ENCODE measurements around the gene PSORS1C1. TPM values are rescaled to one million over a fixed set of nuclear protein-coding genes. Genes with fewer than 3 reads are reported as not detected.
"Not testable (repeated sequence)": the region's sequence is repeated elsewhere in the genome, so short reads cannot be mapped to it uniquely, and the experiment has no call there.

PSORS1C1 gene
- polyA plus RNA-seq, 1 donor from 2014 or later = not detected

- not testable (repeated sequence) for H3K4me3 ChIP-seq (ENCODE audit: low read length); H3K9me2 ChIP-seq (ENCODE audit: insufficient read depth, low read length); H2AFZ ChIP-seq (ENCODE audit: low read depth, low read length); H4K20me1 ChIP-seq (ENCODE audit: insufficient read depth); H3K27me3 ChIP-seq (ENCODE audit: insufficient read depth, low read depth, low read length); H3K36me3 ChIP-seq (ENCODE audit: insufficient read depth, low read length); H3K9ac ChIP-seq (ENCODE audit: low read length); H3K4me2 ChIP-seq (ENCODE audit: low read length); H3K9me3 ChIP-seq (ENCODE audit: low read length); H3K27ac ChIP-seq (ENCODE audit: low read length); H3K79me2 ChIP-seq (replicated peaks; ENCODE audit: insufficient read depth, low read length); H3F3A ChIP-seq (ENCODE audit: insufficient read depth, low read length, poor library complexity, severe bottlenecking)
These were observed 69.3 kb downstream of the PSORS1C1 start for GRCh38 chr6:31183859-31184258.

GRCh38 chr6:31185695-31186051, 71.1 kb downstream of the PSORS1C1 start:
- not testable (repeated sequence) for H3K9me2 ChIP-seq (ENCODE audit: insufficient read depth, low read length); H3K36me3 ChIP-seq (ENCODE audit: insufficient read depth, low read length); H2AFZ ChIP-seq (ENCODE audit: low read depth, low read length); H3K4me2 ChIP-seq (ENCODE audit: low read length); H3K9me3 ChIP-seq (ENCODE audit: low read length); H4K20me1 ChIP-seq (ENCODE audit: insufficient read depth); H3K79me2 ChIP-seq (replicated peaks; ENCODE audit: insufficient read depth, low read length); H3K27ac ChIP-seq (ENCODE audit: low read length); H3K27me3 ChIP-seq (ENCODE audit: insufficient read depth, low read depth, low read length); H3F3A ChIP-seq (ENCODE audit: insufficient read depth, low read length, poor library complexity, severe bottlenecking); H3K9ac ChIP-seq (ENCODE audit: low read length); H3K4me3 ChIP-seq (ENCODE audit: low read length)

GRCh38 chr6:31186052-31186734, 71.6 kb downstream of the PSORS1C1 start:
- Histone ChIP-seq H2AFZ (ENCODE audit: low read depth, low read length) (no peak overlapping the region), H3K27me3 (ENCODE audit: insufficient read depth, low read depth, low read length) (no peaks in the 10 kb centered on the region)

GRCh38 chr6:31187780-31188194, 73.2 kb downstream of the PSORS1C1 start:
- H3K9me3 ChIP-seq (ENCODE audit: low read length) = no peaks in the 10 kb centered on the region
- no peaks in the 10 kb centered on the region for H4K20me1 ChIP-seq (ENCODE audit: insufficient read depth)
- H3K4me2 ChIP-seq (ENCODE audit: low read length) = no peak overlapping the region
- no peak overlapping the region for H2AFZ ChIP-seq (ENCODE audit: low read depth, low read length)
- H3K79me2 ChIP-seq (replicated peaks; ENCODE audit: insufficient read depth, low read length) = no peaks in the 10 kb centered on the region
- H3F3A ChIP-seq (ENCODE audit: insufficient read depth, low read length, poor library complexity, severe bottlenecking) = no peaks in the 10 kb centered on the region
- TF ChIP-seq EP300 (conservative IDR thresholded peaks at IDR 0.05; ENCODE audit: poor library complexity, severe bottlenecking) (no peak), TAF1 (IDR thresholded peaks at IDR 0.05; ENCODE audit: low read depth) (no peak), MXI1 (conservative IDR thresholded peaks at IDR 0.05; ENCODE audit: poor library complexity, severe bottlenecking) (no peak), REST (IDR thresholded peaks at IDR 0.05; ENCODE audit: borderline replicate concordance) (no peak), SMC3 (conservative IDR thresholded peaks at IDR 0.05; ENCODE audit: poor library complexity) (no peak), CTCF (IDR thresholded peaks at IDR 0.05; ENCODE audit: poor library complexity, severe bottlenecking) (no peak), POLR2AphosphoS5 (IDR thresholded peaks at IDR 0.05) (no peak), EZH2 (IDR thresholded peaks at IDR 0.05; ENCODE audit: borderline replicate concordance, insufficient read depth, low read length, poor library complexity, severe bottlenecking) (no peak), RAD21 (conservative IDR thresholded peaks at IDR 0.05) (no peak)
- H3K9ac ChIP-seq (ENCODE audit: low read length) = no peak overlapping the region
- no peak overlapping the region for H3K27ac ChIP-seq (ENCODE audit: low read length)
- no peaks in the 10 kb centered on the region for H3K27me3 ChIP-seq (ENCODE audit: insufficient read depth, low read depth, low read length)
- no peak overlapping the region for H3K4me3 ChIP-seq (ENCODE audit: low read length)
- H3K9me2 ChIP-seq (ENCODE audit: insufficient read depth, low read length) = no peaks in the 10 kb centered on the region
- H3K36me3 ChIP-seq (ENCODE audit: insufficient read depth, low read length) = no peaks in the 10 kb centered on the region

More at GRCh38 chr6:31186052-31186734, 71.6 kb downstream of the PSORS1C1 start:
- Histone ChIP-seq H3F3A (ENCODE audit: insufficient read depth, low read length, poor library complexity, severe bottlenecking) (no peaks in the 10 kb centered on the region), H3K4me3 (ENCODE audit: low read length) (no peak overlapping the region), H3K4me2 (ENCODE audit: low read length) (no peak overlapping the region), H4K20me1 (ENCODE audit: insufficient read depth) (no peaks in the 10 kb centered on the region), H3K36me3 (ENCODE audit: insufficient read depth, low read length) (no peaks in the 10 kb centered on the region), H3K9ac (ENCODE audit: low read length) (no peak overlapping the region), H3K9me3 (ENCODE audit: low read length) (no peaks in the 10 kb centered on the region), H3K79me2 (replicated peaks; ENCODE audit: insufficient read depth, low read length) (no peaks in the 10 kb centered on the region), H3K9me2 (ENCODE audit: insufficient read depth, low read length) (no peaks in the 10 kb centered on the region), H3K27ac (ENCODE audit: low read length) (no peak overlapping the region)
- no peak for TF ChIP-seq POLR2AphosphoS5 (IDR thresholded peaks at IDR 0.05)

- not testable (repeated sequence) for H2AFZ ChIP-seq (ENCODE audit: low read depth, low read length); H3K4me3 ChIP-seq (ENCODE audit: low read length); H3K36me3 ChIP-seq (ENCODE audit: insufficient read depth, low read length); H3K9ac ChIP-seq (ENCODE audit: low read length); H3K9me2 ChIP-seq (ENCODE audit: insufficient read depth, low read length); H3K4me2 ChIP-seq (ENCODE audit: low read length); H4K20me1 ChIP-seq (ENCODE audit: insufficient read depth); H3K27ac ChIP-seq (ENCODE audit: low read length); H3K9me3 ChIP-seq (ENCODE audit: low read length); H3K79me2 ChIP-seq (replicated peaks; ENCODE audit: insufficient read depth, low read length); H3K27me3 ChIP-seq (ENCODE audit: insufficient read depth, low read depth, low read length); H3F3A ChIP-seq (ENCODE audit: insufficient read depth, low read length, poor library complexity, severe bottlenecking)
These were observed 74.6 kb downstream of the PSORS1C1 start for GRCh38 chr6:31189223-31189622.
